GM20431 (cell line): ENCODE data around the gene TMEM245.

ENCODE experiments used
- in situ Hi-C: fragments of 300-500 bp; cut with MseI, MboI; formaldehyde crosslinking; loops from one replicate; pipeline ENCODE4 v1.15.0; 2020; ENCODE audit warnings: low sequenced_read_pairs; ENCODE audit not compliant: unreplicated experiment

The TMEM245 gene

GRCh38 chr9:109108318-109108717, 11.4 kb downstream of the TMEM245 start:
- in situ Hi-C loops: no loop called here

- in situ Hi-C loops: no loop called here
Observed at GRCh38 chr9:109107402-109108240, 12.1 kb downstream of the TMEM245 start.

DNA sequence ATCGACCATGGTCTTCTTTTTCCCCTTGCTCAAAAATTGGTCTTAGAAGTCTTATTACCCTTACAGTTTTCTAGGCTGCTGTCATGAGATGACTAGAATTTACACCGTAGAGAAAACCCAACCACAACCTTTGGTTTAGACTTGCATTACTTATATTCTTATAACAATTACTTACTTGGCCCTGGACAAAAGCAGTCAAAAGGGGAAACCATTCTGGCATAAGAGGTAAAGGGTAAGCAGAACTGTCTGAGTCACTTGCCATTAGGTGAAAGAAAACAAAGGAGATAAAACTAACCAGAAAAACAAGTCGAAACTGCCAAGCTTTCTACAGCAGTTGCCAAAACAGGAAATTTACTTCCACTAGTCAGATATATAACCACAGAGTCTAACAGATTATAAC, 17.9 kb downstream of the TMEM245 start:
- in situ Hi-C loops: no loop called here

DNA sequence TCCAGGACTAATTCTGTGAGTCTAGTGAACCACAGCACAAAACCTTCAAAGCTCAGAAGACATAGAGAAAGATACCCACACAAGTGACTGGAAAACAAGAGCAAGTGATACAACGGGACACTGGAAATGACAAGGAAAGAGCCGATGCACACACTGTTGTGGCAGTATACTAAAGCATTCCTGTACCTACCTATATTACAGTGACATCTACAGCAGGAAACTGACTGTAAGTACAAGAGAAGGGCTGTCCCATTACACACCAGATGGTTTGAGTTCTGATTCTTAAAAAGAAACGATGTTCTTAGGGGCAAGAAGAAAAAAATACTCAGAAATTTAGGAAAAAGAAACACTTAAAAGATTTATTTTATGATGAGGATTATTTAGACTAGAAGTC, 18.5 kb downstream of the TMEM245 start:
- in situ Hi-C loops: no loop called here

DNA sequence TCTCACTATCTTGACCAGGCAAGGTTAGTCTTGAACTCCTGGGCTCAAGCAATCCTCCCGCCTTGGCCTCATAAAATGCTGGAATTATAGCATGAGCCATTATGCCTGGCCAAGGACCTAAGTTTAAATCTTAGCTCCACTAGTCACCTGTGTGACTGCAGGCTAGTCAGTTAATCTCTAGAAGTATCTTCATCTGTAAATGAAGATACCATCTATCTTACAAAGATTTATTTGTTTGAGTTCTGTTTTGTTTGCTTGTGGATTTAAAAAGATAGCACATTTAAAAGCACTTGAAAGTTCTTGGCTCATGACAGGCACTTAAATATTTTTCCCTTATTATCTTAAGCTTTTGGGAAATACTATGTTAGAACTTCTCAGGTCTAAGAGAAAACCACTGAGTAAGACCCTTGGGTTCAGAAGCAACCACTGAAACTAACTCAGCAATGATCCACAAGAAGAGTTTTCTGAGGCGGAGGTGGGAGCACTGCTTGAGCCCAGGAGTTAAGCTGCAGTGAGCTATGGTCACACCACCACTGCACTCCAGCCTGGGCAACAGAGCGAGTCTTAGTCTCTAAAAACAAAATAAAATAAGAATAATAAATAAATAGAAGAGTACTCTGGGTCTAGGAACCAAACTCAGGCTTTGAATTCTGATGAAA, 19.1 kb downstream of the TMEM245 start:
- in situ Hi-C loops: no loop called here

DNA sequence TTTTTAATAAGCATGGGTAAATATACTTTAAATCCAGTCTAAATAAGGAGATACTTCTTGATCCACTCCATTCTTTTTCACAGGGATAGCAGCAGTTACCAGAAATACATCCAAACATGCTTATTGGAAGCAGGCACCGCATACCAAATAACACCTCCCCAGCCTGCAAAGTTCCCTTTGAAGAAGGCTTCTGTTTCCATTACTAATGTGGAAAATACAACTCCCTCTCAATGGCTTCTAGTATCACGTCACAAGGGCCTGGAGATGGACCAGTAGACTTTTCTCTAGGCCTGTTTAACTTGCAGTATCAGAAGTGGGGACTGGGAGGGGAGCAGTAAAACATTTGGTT, 20.8 kb downstream of the TMEM245 start:
- in situ Hi-C loops: no loop called here

DNA sequence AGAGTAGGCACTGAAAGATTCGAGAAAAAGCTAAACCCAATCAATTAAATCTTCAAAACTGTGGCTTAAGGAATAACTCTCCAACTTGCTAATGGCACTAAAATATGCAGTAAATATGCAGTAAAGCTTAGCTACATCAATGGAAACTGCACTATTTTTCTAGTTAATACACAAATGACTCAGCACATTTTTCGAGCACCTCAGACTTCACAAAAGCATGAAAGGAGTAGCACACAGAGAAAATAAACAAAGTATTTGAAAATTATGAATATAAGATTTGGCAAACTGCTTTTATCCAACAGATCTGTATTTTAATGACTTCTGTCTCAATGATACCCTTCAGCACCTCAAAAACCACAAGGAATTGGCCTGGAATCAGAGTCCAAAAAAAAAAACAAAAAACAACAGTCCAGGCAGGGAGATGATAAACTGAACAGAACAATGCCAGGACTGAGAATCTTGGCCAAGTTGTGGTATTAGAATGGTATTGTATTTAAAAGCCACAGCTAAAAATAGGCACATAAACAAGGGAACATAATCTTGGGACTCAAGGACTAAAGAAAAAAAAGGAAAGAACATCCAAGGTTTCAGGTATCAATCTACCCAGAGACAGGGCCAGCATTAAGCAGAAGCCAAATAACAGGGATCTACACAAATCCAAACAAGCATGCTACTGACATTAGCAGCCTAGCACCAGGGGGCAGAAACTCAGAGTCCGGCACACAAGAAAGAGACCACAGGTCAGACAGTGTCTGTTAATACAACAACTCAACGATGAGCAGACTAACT, 21.4 kb downstream of the TMEM245 start:
- in situ Hi-C loops: no loop called here

GRCh38 chr9:109097146-109097545, 22.6 kb downstream of the TMEM245 start:
- in situ Hi-C loops: no loop called here

- in situ Hi-C loops: no loop called here
Observed at GRCh38 chr9:109095321-109095720, 24.4 kb downstream of the TMEM245 start.

- in situ Hi-C loops: no loop called here
Observed at GRCh38 chr9:109094268-109094667, 25.5 kb downstream of the TMEM245 start.

GRCh38 chr9:109092587-109092986, 27.2 kb downstream of the TMEM245 start:
- in situ Hi-C loops: no loop called here

- in situ Hi-C loops: no loop called here
Observed at GRCh38 chr9:109092051-109092580, 27.6 kb downstream of the TMEM245 start.

DNA sequence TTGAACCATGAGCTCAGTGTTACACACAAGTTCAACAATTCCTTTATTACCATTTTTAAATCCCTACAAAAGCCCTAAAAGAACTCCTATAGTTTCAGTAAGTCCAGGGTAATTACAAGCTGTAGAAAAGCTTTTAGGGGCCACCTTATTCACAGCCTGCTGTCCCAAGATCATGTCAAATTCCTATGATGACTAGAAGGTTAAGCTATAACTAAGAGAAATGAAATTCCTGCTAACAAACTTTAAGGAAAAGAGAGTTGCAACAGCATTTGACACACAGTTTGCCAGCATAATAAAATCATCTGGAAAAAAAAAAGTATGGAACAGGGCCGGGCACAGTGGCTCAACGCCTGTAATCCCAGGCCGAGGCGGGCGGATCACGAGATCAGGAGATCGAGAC, 31.5 kb downstream of the TMEM245 start:
- in situ Hi-C loops: no loop called here

DNA sequence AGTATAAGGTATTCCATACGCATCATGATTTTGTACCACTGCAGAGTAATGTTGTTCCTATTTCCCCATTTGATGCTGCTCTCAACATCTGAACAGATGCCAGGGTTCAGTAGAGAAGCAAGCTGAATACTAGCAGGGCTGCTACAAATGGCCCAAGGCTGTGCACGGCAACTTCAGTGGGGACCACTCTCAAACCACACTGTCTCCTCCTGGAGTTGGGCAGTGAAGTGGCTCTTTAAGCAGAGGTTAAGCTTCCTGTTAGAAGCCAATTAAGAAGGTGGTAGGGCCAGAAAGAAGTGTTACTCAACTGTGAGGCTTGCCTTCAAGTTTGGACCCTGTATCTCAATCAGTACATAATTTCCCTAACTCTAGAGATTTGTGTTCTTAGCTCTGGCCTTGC, 32.0 kb downstream of the TMEM245 start:
- in situ Hi-C loops: no loop called here

DNA sequence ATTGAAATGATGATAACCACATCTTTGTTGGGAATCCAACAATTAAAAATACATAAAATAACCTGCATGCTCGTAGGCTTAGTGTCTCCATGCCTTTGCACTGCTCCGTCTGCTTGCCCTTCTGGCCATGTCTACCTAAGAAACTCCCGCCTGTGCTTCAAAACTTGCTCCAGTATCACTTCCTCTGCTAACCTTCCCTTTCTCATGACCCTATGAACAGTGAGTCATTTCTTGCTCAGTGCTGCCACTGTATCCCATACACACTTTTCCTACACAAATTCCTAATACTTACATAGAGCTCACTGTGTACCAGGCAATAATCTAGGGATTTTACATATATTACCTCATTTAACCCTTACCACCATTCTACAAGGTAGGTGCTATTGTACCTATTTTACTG, 33.5 kb downstream of the TMEM245 start:
- in situ Hi-C loops: no loop called here

DNA sequence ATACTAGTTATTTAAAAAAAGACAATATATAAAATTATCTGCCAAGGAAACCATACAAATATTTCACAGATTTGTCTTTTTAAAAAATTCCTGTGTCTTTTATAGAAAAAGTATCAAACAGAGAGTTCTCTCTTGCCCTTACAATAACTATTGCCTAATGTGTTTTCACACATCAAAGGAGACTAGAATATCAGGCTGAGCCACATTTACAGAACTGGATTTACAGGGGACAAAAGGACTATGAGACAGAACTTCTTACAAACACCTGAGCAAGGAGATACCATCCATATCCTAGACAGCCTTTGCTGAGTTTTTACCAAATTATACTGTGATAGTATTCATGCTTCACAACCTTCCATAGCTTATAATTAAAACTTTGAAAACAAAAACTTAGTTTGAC, 34.2 kb downstream of the TMEM245 start:
- in situ Hi-C loops: no loop called here

DNA sequence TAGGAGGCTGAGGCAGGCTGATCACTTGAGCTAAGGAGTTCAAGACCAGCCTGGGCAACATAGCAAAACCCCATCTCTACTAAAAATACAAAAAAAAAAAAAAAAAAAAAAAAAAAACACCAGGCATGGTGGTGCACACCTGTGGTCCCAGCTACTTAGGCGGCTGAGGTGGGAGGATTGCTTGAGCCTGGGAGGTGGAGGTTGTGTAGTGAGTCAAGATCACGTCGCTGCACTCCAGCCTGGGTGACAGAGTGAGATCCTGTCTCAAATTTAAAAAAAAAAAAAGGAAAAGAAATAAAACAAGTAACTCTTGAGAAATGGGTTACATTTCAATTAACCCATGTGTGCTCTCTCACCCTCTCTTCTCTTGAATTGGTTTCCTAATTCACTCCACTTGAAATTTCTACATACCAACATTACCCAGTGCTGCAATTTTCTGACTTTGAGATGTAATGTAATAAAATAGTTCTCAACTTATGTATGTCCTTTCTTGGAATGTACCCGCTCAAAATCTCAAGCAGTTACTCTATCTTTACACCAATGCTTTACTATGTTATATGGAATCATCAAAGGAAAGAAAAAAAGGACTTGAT, 35.8 kb downstream of the TMEM245 start:
- in situ Hi-C loops: no loop called here

- in situ Hi-C loops: no loop called here
Observed at GRCh38 chr9:109083141-109083540, 36.6 kb downstream of the TMEM245 start.

DNA sequence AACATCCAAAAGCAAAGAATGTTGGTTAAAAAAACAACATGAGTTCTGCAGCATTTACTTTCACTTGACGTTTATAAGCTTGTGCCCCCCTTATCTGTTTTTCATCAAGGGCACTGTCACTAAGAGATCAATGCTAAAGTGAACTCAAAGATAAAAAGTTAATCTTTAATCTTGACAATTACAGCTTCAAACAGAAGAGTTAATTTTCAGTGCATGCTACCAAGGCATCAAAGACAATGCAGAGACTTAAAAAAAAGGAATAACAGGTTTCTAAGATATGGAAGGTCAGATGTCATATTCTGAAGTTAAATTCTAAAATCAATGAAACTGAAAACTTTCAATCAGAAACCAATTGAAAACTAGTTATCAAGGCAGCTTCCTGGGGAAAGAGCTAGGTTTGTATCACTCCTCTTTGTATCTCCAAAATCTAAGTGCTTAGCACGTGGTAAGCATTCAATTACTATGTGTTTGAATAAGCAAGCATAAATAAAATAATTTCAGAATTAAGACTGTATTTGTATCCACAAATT, 37.6 kb downstream of the TMEM245 start:
- in situ Hi-C loops: no loop called here

GRCh38 chr9:109074236-109074889, 45.4 kb downstream of the TMEM245 start:
- in situ Hi-C loops: no loop called here
